GM21447 (cell line): ENCODE data around the gene SPACDR.
"Not testable (repeated sequence)": the region's sequence is repeated elsewhere in the genome, so short reads cannot be mapped to it uniquely, and the experiment has no call there.

Experiments
- ATAC-seq: cut with Tn5 transposase; IDR thresholded peaks from one replicate; pipeline ENCODE4 v1.9.1; 2021; ENCODE audit not compliant: unreplicated experiment

Gene SPACDR, protein sequence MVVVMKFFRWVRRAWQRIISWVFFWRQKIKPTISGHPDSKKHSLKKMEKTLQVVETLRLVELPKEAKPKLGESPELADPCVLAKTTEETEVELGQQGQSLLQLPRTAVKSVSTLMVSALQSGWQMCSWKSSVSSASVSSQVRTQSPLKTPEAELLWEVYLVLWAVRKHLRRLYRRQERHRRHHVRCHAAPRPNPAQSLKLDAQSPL

DNA sequence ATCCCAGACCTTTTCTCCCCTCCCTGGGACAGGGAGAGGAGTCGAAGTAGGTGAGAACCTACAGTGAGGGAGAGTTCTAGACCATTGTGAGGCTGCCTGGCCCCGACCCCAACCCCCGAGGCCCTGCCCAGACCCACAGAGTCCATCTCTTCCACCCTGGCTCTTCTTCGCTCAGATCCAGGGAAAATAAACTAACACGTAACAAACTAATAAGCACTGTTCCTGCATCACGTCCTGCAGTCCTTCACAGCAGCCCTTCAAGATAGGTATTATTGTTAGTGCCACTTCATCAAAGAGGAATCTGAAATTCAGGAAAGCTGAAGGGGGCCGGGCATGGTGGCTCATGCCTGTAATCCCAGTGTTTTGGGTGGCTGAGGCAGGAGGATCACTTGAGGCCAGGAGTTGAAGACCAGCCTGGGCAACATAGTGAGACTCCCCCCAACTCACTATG is at the start of gene SPACDR:
SPACDR (minus strand) TSS at position 51 of the 451 bp plus-strand sequence. CDS start 235 bp downstream, outside the sequence.
- ATAC-seq, result no peak

DNA sequence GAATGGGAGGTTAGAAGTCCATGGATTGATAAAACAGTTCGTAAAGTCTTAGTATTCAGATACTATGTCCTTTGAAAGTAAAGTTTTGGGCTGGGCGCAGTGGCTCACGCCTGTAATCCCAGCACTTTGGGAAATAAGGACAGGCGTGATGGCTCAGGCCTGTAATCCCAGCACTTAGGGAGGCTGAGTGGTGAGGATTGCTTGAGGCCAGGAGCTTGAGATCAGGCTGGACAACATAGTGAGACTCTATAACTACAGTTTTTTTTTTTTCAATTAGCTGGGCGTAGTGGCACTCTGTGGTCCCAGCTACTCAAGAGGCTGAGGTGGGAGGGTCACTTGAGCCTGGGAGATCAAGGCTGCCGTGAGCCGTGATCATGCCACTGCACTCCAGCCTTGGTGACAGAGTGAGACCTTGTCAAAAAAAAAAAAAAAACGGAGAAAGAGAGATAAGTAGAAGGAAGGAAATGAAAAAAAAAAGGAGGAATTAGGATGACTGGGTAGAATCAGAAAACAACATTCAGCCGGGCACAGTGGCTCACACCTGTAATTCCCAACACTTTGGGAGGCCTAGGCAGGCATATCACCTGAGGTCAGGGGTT is 49.3 kb upstream of the SPACDR start:
- ATAC-seq, result no peak

DNA sequence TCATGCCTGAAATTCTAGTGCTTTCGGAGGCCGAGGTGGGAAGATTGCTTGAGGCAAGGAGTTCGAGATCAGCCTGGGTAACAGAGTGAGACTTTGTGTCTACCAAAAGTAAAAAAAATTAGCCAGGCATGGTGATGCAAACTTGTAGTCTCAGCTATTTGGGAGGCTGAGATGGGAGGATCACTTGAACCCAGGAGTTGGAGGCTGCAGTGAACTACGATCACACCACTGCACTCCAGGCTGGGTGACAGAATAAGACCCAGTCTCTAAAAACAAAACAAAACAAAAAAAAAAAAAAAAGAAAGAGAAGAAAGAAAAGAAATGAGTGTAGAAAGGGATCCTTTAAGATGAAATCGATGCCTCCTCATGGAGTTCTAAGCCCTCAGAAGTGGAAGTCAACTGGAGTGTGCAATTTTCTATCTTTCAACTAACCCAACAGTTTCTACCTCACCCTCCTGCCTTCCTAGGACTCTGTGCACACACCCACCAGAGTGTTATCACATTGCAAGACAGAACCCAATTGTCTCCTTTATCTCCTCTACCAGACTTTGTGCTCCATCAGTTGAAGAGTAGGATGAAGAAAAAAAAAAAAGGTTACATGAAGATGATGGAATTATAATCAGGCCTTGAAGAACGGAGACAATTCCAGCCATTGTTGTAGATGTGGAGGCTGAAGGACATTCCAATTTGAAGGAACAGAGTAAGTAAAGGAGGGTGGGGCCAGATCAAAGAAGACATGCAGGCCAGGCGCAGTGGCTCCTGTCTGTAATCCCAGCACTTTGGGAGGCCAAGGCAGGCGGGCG is 46.6 kb upstream of the SPACDR start:
- ATAC-seq, result no peak

DNA sequence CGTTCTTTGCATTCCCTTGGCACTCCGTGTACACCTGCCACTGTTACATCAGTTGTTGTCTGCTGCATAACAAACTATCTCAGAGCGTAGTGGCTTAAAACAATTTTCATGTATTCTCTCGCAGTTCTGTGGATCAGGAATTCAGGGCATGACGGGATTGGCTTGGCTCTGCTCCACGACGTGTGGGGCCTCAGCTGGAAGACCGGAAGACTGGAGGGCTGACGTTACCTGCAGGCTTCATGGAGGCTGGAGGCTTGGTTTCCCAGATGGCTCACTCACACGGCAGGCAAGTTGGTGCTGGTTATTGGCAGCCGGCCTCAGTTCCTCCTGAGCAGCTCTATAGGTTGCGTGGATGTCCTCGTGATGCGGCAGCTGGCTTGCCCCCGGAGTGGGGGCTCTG is 45.2 kb upstream of the SPACDR start:
- ATAC-seq, result no peak

DNA sequence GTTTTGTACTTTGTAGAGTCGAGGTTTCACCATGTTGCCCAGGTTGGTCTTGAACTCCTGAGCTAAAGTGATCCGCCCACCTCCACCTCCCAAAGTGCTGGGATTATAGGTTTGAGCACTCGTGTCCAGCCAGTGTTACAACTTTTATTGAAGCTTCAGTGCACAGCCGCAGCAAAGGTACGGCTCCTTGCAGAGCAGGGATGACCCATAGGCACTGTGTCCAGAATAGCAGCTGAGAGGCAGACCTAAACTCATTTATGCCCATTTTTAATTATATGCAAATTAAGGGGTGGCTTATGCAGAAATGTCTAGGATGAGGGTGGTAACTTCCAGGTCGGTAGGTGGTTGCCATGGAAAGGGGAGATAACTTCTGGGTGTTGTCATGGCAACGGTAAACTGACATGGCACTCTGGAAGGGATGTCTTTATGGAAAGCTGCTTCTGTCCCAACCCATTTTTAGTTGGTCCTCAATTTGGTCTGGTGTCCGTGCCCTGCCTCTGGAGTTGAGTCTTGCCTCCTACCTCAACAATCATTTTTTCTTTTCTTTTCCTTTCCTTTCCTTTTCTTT is 42.4 kb upstream of the SPACDR start:
- no peak for ATAC-seq

DNA sequence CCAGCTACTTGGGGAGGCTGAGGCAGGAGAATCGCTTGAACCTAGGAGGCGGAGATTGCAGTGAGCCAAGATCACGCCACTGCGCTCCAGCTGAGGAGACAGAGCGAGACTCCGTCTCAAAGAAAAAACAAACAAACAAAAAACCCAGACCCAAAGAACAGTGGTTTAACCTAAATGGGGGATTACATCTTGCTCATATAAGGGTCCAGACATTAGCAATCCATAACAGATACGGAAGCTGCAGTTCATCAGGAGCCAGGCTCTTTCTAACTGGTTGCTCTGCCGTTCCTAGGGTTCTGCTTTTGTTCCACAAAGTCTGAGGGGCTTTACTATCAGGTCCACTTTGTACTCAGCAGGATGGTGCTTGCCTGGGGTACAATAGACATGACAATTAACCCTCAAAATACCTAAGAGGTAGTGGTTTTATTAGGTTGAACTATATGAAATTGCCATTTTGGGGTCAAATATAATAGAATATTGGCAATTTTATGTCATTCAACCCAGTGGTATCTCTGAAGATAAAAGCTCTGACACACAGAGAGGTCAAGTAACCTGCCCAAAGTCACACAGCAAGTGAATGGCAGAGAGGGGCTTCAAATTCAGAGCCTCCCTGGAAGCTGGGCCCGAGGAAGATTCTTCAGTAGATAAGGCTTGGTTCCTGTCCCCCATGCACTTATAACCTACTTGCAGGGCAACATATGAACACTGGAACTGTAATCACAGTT is 41.0 kb upstream of the SPACDR start:
- no peak for ATAC-seq

DNA sequence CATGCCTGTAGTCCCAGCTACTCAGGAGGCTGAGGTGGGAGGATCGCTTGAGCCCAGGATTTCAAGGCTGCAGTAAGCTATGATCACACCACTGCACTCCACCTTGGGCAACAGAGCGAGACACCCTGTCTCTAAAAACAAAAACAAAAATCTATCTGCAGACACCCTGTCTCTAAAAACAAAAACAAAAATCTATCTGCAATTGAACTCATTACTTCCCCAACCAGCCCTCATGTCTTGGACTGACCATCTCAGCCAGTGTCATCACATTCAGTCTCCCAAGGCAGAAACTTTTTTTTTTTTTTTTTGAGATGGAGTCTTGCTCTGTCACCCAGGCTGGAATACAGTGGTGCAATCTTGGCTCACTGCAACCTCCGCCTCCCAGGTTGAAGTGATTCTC is 40.0 kb upstream of the SPACDR start:
- ATAC-seq, result not testable (repeated sequence)

DNA sequence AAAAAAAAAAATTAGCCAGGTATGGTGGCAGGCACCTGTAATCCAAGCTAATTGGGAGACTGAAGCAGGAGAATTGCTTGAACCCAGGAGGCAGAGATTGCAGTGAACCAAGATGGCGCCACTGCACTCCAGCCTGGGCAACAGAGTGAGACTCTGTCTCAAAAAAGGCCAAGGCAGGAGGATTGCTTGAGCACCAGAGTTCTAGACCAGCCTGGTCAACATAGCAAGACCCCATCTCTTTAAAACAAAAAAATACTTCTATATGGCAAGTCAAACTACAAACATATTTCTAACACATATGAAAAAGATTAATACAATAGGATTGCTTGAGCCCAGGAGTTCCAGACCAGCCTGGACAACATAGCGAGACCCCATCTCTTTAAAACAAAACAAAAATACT is 36.7 kb upstream of the SPACDR start:
- ATAC-seq, result not testable (repeated sequence)

DNA sequence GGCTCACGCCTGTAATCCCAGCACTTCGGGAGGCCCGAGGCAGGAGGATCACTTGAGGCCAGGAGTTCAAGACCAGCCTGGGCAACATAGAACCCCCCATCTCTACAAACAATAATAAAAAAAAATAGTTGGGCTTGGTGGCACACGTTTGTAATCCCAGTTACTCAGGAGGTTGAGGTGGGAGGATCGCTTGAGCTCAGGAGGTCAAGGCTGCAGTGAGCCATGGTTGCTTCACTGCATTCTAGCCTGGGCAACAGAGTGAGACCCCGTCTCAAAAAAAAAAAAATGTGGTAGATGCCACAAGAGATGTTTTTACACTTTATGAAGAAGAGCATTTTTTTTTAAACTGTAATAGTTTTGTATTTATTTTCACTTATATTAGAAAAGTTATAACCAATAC is 32.4 kb upstream of the SPACDR start:
- ATAC-seq, result no peak

DNA sequence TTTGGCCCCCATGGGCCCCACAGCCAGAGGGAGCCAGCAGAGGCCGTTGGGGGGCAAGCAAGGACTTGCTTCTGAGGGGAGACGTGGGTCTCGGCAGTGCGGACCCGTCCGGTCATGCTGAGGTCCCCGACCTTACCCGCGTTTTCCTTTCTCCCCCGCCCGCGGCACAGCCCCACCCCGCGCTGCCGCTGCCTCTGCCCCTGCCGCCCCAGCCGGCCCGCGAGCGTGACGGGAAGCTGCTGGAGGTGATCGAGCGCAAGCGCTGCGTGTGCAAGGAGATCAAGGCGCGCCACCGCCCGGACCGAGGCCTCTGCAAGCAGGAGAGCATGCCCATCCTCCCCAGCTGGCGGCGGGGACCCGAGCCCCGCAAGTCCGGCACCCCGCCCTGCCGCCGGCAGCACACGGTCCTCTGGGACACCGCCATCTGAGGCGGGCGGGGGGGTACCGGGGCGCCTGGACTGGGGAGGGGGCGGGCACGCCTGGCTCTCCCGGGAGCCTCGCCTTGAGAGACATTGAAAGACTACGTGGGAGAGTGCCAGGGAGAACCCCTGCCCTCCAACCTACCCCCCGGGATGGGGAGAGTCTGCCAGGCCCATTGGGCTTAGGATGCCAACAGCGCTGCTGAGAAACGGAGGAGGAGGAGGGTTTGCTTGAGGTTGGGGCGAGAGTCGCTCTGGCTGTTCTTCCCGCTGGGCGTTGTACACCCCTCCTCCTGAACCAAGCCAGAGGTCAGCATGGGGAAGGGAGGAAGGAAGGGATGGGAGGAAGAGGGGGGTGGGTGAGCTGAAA is 29.6 kb upstream of the SPACDR start:
- no peak for ATAC-seq

DNA sequence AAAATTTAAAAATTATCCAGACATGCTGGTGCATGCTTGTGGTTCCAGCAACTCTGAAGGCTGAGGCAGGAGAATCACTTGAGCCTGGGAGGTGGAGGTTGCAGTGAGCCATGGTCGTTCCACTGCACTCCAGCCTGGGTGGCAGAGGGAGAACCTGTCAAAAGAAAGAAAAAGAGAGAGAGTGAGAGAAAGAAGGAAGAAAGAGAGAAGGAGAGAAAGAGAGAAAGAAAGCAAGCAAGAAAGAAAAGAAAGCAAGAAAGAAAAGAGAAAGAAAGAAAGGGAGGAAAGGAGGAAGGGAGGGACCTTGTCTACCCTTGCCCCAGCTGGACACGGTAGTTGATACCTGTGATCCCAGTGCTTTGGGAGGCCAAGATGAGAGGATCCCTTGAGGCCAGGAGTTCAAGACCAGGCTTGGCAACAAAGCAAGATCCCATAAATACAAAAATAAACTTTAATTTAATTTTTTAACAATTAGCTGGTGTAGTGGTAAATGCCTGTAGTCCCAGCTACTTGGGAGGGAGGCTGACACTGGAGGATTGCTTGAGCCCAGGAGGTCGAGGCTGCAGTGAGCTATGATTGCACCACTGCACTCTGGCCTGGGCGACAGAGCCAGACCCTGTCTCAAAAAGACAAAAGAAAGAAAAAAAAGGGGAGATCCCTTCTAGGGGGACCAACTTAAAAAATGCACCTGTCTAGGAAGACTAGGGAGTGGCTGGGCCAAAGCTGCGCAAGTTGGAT is 28.8 kb upstream of the SPACDR start:
- ATAC-seq, result no peak

DNA sequence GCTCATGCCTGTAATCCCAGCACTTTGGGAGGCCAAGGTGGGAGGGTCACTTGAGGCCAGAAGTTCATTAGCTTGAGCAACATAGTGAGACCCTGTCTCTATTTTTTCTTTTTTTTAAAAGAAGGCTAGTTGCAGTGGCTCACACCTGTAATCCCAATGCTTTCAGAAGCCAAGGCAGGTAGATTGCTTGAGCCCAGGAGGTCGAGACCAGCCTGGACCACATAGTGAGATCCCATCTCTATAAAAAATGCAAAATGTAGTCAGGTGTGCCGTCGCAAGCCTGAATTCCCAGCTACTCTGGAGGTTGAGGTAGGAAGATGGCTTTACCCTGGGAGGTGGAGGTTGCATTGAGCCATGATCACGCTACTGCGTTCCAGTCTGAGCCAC is 27.1 kb upstream of the SPACDR start:
- ATAC-seq, result no peak

DNA sequence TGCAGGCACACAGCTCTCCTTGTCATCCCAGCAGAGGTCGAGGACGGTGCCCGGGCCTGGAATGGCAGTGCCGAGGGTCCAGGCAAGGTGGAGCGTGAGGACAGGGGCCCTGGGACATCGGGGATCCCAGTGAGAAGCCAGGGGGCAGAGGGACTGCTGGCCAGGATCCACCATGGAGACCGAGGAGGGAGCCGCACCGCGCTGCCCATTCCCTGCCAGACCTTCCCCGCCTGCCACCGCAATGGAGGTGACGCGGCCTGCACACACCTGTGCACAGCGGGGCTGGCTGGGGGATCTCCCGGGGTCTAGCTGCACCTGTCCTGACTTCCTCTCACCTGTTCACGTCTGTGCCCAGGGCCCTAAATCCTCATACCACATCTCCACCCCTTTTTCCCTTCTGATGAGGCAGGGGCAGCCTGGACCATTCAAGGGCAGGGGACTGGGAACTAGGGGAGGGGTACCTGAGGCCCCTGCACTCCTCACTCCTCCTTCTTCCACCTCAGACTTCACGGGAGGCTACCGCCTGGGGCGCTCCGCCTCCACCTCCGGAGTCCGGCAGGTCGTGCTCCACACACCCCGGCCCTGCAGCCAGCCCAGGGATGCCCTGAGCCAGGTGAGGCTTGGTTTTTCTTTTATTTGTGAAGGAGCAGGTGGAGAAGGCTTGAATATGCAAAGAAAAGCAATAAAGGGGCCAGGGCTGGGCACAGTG is 26.6 kb upstream of the SPACDR start:
- ATAC-seq, result no peak

DNA sequence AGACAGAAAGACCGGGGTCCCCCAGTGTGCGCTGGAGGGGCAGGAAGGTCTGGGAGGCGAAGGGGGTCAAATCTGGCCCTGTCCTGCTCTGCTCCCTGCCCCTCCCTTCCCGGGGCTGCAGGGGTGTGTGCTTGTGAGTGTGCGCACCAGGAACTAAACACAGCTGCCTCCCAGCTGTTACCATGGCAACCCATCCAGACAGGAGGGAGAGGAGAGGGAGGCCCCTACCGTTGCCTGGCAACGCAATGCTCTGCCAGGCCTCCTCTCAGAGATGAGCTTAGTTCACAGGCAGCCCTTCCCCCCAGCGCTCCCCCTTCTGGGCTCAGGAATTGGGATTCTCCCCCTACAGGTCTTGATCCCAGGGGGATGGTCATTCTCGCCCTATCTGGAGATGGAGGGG is 25.8 kb upstream of the SPACDR start:
- no peak for ATAC-seq

DNA sequence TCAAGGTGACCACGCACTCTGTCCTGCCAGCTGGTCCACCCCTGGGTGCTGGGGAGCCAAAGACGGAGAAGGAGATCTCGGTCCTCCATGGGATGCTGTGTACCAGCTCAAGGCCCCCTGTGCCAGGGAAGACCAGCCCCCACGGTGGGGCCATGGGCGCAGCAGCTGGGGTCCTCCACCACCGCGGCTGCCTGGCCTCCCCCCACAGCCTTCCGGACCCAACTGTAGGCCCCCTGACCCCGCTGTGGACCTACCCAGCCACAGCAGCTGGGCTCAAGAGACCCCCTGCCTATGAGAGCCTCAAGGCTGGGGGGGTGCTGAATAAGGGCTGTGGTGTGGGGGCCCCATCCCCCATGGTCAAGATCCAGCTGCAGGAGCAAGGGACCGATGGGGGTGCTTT is 25.1 kb upstream of the SPACDR start:
- no peak for ATAC-seq

DNA sequence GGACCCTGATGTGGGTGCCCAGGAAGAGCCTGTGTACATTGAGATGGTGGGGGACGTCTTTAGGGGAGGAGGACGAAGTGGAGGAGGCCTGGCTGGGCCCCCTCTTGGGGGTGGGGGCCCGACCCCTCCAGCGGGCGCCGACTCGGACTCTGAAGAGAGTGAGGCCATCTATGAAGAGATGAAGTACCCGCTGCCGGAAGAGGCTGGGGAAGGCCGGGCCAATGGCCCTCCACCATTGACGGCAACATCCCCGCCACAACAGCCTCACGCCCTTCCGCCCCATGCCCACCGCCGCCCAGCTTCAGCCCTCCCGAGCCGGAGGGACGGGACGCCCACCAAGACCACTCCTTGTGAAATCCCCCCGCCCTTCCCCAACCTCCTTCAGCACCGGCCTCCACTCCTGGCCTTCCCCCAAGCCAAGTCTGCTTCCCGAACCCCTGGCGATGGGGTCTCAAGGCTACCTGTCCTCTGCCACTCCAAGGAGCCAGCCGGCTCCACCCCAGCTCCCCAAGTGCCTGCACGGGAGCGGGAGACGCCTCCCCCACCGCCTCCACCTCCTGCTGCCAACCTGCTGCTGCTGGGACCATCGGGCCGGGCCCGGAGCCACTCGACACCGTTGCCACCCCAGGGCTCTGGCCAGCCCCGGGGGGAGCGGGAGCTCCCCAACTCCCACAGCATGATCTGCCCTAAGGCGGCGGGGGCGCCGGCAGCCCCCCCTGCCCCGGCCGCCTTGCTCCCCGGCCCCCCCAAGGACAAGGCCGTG is 24.5 kb upstream of the SPACDR start:
- no peak for ATAC-seq

DNA sequence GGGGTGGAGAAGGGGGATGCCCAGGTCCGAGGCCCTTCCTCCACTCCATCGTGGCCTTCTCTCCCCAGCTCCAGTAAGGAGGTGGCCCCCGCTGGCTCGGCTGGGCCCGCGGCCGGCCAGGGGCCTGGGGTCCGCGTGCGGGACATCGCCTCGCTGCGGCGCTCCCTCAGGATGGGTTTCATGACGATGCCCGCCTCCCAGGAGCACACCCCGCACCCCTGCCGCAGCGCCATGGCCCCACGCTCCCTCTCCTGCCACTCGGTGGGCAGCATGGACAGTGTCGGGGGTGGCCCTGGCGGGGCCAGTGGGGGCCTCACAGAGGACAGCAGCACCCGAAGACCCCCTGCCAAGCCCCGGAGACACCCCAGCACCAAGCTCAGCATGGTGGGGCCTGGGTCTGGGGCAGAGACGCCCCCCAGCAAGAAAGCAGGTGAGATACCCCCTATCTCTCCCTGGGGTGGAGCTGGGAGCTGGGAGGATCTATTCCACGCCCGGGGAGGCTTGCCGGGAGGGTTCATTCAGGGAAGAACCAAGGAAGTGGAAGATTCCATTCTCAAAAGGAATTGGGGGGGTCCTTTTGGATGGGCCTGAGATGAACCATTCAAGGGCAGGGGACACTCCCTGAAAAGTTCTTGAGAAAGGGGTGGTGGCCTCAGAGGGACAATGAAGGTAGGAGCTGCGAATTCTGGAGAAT is 22.8 kb upstream of the SPACDR start:
- ATAC-seq, result no peak

DNA sequence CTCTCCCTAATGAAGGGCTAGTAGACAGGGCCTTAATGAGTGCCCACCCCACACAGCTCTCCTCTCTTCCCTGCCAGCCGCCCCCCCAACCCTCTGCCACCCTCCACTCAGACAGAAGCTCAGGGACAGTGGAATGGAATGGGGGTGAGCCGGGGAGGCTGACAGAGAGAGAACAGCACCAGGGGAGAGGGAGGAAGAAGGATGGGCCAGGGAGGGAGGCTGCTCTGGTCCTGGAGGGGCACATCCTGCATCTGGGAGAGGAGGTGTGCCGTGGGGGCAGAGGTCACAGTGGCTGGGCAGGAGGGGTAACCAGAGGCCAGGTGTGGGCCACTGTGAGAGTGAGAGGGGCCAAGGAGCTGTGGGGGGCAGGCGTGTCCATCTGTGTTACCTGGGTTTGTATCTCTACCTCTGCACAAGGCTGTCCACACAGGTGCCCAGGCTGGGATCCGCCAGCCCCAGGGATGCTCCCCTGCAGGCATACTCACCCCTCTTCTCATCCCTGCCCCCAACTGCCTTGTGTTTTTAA is 22.1 kb upstream of the SPACDR start:
- no peak for ATAC-seq
